ENCODE results near the gene UNC13D.
"Not testable (repeated sequence)": the region's sequence is repeated elsewhere in the genome, so short reads cannot be mapped to it uniquely, and the experiment has no call there.

The UNC13D gene

DNA sequence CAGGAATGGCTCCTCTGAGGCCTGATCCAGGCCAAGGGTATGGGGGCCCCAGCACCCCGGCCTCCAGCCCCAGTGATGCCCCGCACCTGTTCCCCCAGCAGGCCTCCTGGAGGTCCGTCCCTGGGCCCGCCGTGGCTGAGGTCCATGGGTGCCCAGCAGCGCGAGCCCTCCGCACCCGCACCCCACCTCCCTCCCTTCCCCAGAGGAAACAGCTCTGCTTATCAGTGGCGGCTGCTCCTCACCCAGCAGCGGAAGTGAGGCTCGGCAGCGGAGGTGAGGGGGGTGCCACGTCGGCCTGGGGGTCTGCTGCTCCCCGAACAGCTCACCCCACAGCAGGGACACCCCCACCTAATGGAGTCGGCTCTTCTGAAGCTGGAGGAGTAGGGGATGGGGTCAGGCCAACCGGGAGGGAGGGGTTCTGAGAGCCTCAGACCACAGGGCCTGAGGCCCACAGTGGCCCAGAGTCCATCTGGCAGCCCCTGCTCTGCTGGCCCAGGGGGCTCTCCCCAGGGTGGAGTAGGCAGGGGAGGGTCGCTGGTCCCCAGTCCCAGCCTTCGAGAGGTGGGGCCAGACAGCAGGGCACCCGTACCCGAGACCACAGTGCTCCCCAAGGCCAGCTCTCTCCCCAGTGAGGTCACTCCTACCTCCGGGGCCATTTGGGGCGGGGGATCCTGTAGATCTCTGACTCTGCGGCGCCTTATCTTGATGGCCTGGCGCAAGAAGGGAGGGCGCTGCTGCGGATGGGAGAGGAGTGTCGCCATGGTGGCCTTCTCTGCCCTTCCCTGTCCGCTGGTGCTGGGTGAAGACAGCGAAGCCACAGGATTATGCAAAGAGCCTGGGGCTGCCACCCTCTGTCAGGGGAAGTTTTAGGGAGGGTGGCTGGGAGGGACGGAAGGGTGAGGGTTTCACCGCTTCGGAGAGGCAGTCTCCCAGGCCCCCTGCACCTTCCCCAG, at the start of gene UNC13D:
Gene UNC13D (minus strand): TSS at position 828 of the 953 bp plus-strand sequence. CDS start 67 bp downstream, at position 761.
- peak; percentile 50 for DNase-seq (ENCODE audit: low read depth)

- no peak for DNase-seq (ENCODE audit: low read depth)
These were observed 49.3 kb upstream of the UNC13D start for GRCh38 chr17:75893305-75894048.

DNA sequence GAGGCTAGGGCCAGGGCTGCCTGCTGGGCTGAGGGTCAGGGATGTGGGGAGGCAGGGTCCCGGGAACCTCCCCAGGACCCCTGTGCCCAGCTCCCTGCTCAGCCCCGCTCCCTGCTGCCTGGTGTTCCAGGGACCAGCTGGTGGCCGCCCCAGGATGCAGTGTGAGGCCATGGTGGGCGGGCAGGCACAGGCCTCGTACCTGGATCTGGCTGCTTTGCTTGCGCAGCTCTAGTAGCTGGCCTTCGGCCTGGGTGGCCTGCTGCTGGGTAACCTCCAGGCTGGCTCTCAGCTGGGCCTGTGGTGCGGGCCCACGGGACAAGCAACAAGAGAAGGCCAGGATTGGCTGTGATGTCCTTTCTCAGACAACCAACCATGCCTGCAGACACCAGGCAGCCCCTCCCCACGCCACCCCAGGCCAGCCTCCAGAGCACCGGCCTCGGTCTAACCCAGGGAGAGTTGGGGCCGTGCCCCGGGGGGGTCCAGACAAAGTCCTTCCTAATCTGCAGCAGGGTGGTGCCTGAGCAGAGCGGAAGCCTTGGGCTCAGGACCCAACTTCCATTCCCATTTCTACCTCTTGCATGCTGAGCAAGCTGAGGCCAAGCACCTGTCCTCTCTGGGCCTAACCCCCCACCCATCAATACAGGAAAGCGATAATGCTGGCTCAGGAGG, 48.5 kb upstream of the UNC13D start:
- DNase-seq (ENCODE audit: low read depth), result no peak

DNA sequence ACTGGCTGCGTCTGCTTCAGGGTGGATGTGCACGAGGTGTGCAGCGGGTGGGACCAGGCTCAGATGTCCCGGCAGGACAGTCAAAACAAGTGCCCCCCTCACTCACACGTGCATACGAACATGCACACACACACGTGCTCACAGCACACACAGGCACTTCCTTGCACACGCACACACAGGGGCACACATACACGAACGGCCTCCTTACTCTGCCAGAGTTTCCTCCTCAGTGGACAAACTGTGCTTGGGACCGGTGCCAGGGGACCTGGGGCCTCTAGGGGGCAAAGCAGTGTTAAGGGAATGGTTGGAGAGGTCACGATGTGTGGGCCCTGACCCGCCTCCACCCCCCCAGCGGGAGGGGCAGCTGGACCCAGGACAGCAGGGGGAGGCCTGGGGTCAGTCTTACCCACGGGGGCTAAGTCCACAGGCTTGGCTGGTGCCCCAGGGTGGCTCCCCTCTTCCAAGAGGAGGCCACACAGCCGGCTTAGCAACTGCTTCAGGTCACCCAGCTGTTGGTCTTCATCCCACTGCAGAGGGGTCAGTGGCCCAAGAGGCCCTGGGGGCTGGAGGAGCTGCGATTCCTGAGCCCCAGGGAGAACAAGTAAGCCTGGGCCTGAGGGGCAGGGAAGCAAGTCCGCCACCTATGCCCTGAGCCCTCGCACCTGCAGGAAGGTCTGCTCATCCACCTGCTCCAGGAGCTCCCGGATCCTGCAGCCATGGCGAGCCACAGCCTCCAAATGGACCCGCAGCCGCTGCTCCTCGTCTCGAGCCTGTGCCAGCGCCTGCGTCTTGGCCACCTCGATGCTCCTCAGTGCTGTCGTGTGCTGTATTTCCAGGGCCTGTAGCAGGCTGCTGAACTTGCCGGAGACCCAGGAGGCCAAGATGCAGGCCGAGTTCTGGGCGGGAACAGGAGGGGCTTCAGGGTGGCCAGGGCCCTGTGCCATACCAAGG, 47.7 kb upstream of the UNC13D start:
- no peak for DNase-seq (ENCODE audit: low read depth)

DNA sequence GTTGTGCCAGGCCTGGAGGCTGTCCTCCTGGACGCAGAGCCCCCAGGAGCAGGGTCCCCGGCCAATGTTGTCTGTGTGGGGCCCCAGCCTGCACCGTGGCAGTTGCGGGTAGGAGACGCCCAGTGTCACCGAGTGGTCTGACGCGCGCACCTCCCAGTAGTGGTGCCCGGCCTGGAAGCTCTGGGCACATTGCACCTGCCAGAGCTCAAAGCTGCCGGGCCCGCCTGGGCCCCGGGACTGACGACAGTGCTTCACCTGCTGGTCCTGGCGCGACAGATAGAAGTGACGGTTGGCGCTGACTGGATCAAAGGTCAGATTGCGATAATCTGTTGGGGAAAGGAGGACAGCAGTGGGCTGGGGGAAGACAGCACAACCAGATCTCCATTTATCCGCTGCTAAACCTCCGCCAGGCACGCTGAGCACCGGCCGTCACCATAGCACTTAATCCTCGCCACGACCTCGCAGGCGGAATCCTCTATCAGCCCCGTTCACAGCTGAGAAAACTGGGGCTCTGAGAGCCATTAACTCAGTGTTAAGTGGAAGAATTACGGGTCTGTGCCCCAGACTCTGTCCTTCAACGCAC, 46.9 kb upstream of the UNC13D start:
- DNase-seq (ENCODE audit: low read depth), result no peak

DNA sequence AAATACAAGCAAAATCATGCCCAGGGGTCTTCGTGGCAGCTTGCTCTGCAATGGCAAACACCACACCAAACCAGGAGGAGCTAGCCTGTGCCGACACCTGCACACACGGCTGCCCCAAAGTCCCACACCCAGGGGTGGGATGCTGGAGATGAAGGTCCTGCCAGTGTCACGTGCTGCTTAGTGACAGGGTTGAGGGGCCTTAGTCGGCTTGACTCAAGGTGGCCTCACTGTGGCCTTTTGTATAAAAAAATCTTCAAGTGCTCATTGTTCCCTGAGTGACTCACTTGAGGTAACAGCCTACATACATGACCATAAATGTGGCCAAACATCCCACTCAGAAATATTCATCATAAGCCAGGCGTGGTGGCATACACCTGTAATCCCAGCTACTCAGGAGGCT, 45.2 kb upstream of the UNC13D start:
- DNase-seq (ENCODE audit: low read depth), result no peak

DNA sequence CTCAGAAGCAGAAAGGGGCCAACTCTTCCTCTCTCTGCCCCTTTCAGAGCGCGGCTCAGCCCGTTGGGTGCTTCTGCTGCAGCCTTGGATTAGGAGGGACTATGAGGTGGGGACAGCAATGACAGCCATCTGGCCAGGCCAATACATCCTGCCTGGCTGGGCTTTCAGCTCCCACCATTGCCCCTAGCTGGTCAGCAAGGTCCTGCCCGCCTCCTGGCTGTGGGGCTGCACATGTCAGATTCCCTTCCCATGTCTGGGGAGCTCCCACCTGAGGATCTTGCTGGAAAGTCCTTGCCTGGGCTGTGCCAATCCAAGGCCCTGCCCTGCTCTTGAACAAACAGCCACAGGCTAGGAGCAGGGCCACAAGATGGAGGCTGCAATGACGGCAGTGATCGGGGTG, 44.3 kb upstream of the UNC13D start:
- DNase-seq (ENCODE audit: low read depth), result no peak

DNA sequence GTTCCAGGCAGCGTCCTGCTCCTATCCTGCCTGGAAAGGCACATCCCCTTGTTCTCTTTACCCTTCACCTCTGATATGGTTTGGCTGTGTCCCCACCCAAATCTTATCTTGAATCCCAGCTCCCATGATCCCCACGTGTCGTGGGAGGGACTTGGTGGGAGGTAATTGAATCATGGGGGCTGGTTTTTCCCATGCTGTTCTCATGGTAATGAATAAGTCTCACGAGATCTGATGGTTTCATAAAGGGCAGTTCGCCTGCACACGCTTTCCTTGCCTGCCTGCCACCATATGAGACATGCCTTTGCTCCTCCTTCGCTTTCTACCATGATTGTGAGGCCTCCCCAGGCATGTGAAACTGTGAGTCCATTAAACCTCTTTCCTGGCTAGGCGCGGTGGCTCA, 41.7 kb upstream of the UNC13D start:
- DNase-seq (ENCODE audit: low read depth), result not testable (repeated sequence)

DNA sequence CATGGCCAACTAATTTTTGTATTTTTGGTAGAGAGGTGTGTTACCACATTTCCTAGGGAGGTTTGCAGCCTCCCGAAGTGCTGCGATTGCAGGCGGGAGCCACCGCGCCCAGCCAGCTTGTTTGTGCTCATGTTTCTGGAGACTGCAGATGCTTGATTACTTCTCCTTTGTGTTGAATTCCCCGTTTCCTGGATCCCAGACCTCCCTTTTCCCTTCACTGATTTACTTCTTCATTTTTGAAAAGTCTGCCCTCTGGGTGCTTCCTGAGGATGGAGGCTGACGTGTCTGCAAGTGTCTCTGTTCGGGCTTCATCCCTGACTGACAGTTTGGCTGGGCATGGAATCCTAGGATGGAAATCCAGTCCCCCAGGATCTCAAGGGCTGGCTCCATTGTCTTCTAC, 41.2 kb upstream of the UNC13D start:
- DNase-seq (ENCODE audit: low read depth), result no peak

GRCh38 chr17:75881678-75882454, 37.7 kb upstream of the UNC13D start:
- no peak for DNase-seq (ENCODE audit: low read depth)

GRCh38 chr17:75880266-75880665, 36.1 kb upstream of the UNC13D start:
- no peak for DNase-seq (ENCODE audit: low read depth)

DNA sequence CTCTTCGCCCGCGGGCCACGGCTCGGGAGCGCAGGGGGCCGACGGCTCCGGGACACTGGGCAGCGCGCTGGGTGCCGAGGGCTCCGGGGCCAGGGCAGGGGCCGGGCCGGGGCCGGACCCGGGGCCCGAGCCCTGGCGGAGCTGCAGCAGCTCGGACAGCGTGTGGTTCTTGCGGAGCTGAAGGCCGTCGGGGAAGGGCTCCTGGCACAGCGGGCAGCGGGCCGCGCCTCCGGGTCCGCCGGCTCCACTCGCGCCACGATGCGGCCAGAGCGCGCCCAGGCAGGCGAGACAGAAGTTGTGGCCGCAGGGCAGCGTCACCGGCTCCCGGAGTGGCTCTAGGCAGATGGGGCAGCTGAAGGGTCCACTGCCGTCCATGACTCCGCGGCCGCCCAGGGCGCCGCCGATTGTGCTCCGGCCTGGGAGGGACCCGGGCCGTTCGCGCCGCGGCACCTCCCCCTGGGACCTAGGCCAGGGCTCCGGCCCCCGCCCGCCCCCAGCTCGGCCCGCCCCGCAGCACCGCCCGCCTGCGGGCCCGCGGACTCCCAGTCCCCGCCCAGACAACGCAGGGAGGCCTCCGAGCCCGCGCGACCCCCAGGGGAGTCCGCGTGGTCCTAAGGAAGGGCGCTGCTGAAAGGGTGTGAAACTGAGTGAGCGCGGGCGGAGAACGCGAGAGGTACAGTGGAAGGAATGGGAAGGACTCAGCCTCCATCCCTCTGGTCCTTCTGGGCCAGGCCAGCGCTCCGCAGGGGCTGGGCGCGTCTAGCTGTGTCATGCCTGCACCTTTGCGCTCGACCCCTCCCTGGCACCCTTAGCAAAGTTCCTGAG, 34.2 kb upstream of the UNC13D start, which contains the start of gene TRIM47:
Gene TRIM47 (minus strand): TSS at position 408 of the 825 bp plus-strand sequence. CDS start 33 bp downstream, at position 375.
- DNase-seq (ENCODE audit: low read depth), result no peak

- DNase-seq (ENCODE audit: low read depth), result peak; percentile 50
These were observed 33.6 kb upstream of the UNC13D start for GRCh38 chr17:75877752-75878173.

GRCh38 chr17:75876938-75877751, 32.9 kb upstream of the UNC13D start:
- peak; percentile 26 for DNase-seq (ENCODE audit: low read depth)

- peak; percentile 59 for DNase-seq (ENCODE audit: low read depth)
These were observed 32.2 kb upstream of the UNC13D start for GRCh38 chr17:75876190-75876937.

DNA sequence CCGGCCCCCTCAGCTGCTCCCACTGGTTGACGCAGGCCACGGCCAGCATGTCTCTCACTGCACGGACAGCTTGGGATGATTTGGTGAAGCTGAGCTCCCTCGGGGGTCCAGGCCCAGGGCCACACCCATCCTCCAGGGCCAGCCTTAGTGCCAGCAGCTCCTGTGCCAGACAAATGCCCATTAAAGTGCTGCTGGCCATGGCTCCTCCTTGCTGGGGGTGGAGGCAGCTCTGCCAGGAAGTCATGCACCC, 31.7 kb upstream of the UNC13D start:
- no peak for DNase-seq (ENCODE audit: low read depth)

DNA sequence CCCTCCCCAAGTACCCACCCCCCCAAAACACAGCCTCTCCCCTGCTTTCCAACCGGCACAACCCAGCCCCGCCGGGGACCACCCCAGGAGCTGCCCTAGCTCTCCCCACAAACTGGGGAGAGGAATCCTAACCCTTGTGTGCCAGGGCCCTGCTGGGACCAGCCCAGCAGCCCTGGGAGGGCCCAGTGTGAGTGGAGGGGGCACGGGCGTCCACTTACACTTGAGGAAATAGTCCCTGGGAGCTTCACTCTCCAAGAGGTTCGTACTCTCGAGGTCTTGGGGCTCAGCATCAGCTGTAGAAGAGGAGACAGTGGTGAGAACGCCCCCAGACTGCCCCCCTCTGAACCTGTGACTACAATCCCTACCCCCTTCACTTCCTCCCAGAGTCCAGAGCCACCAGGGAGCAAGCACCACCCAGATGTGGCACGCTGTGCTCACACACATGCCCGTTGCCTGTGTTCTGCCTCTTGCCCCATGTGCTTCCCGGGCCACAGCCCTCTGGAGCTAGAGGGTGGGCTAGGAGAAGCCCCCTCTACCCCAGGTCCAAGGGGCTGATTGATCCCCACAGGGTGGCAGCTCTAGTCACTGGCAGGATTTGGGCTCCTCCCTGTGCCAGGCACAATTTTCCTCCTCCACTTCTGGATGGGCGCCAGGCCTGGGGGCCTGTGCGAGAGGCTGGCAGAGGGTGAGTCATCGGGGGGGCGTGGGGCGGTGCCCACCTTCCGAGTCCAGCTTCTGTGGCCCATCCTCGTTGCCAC, 31.2 kb upstream of the UNC13D start:
- no peak for DNase-seq (ENCODE audit: low read depth)

Data from activated T-cell treated with anti-CD3 and anti-CD28 coated beads for 24 hours (primary cell).